HCT116 (cell line): Measurements from ENCODE around the gene TAS2R41.

ENCODE experiments used
- JUND ChIP-seq: IDR thresholded peaks from 2 replicates; pipeline ENCODE4 v1.6.1; 2012
- TF ChIP-seq, protein P1 (sequence below): IDR thresholded peaks from 2 replicates; pipeline ENCODE4 v1.6.1; 2012
- TF ChIP-seq, protein P2 (sequence below), 3 experiments: fragments of 200-600 bp in 1 of 3; sonication (generic) in 1 of 3; IDR thresholded peaks in 2 of 3; conservative IDR thresholded peaks in 1 of 3; 2 replicates each; pipeline ENCODE4 v1.5.1; 2012 to 2017; ENCODE audit warnings: low read depth in 2 of 3, low read length in 2 of 3, antibody characterized with exemption in 1 of 3, borderline replicate concordance in 1 of 3, control low read depth in 1 of 3, mild to moderate bottlenecking in 1 of 3, mixed read lengths in 1 of 3, mixed run types in 1 of 3, moderate library complexity in 1 of 3; ENCODE audit not compliant: insufficient read depth in 1 of 3

DNA sequence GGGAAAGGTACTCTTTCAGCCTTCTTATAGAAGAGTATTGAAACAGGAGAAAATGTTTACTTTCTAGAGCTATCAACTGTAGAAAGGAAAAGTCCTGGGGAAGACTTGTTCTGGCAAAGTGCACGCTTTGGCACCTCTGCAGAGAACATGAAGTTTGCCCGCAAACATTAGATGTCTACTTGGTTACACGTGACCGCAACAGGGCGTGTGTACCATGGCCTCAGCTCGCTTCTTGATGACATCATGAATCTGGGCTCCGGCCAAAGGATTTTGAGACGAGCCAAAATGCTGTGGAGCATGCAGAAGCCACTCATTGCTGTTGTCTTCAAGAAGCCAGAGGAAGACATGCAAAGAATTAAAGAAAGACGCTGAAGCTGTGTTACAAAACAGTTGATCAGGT, 43.0 kb upstream of the TAS2R41 start:
- TF ChIP-seq, protein P1, sequence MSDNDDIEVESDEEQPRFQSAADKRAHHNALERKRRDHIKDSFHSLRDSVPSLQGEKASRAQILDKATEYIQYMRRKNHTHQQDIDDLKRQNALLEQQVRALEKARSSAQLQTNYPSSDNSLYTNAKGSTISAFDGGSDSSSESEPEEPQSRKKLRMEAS, result no peak
- TF ChIP-seq JUND, result no peak
- TF ChIP-seq, protein P2, sequence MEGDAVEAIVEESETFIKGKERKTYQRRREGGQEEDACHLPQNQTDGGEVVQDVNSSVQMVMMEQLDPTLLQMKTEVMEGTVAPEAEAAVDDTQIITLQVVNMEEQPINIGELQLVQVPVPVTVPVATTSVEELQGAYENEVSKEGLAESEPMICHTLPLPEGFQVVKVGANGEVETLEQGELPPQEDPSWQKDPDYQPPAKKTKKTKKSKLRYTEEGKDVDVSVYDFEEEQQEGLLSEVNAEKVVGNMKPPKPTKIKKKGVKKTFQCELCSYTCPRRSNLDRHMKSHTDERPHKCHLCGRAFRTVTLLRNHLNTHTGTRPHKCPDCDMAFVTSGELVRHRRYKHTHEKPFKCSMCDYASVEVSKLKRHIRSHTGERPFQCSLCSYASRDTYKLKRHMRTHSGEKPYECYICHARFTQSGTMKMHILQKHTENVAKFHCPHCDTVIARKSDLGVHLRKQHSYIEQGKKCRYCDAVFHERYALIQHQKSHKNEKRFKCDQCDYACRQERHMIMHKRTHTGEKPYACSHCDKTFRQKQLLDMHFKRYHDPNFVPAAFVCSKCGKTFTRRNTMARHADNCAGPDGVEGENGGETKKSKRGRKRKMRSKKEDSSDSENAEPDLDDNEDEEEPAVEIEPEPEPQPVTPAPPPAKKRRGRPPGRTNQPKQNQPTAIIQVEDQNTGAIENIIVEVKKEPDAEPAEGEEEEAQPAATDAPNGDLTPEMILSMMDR (IDR thresholded peaks at IDR 0.05 in 2 of 3, conservative IDR thresholded peaks at IDR 0.05 in 1 of 3; ENCODE audit: borderline replicate concordance in 1 of 3, insufficient read depth in 1 of 3, low read depth in 2 of 3, low read length in 2 of 3), result no peak
